DND-41 (cell line): Measurements from ENCODE around the gene LTBR.

Source experiments
- CTCF ChIP-seq: IDR thresholded peaks from 2 replicates; pipeline ENCODE4 v1.5.1; 2012; ENCODE audit warnings: borderline replicate concordance, low read length, moderate library complexity, mild to moderate bottlenecking; ENCODE audit not compliant: poor library complexity, severe bottlenecking; ENCODE audit errors: extremely low read depth
- EZH2 ChIP-seq: IDR thresholded peaks from 3 replicates; pipeline ENCODE4 v1.6.1; 2012; ENCODE audit warnings: borderline replicate concordance, low read depth, mild to moderate bottlenecking, moderate library complexity, low read length, inconsistent platforms; ENCODE audit not compliant: severe bottlenecking

GRCh38 chr12:6376870-6377666 lies 6.9 kb upstream of the LTBR start:
- no peak for TF ChIP-seq CTCF
- no peak for TF ChIP-seq EZH2
